IPS-15b (cell line): Measurements from ENCODE around the gene ERC2.

Experiments used
- H3K27me3 ChIP-seq: one replicate; pipeline ENCODE4 v1.6.1; 2013; ENCODE audit warnings: low read length; ENCODE audit not compliant: control insufficient read depth, insufficient read depth
- H3K36me3 ChIP-seq: one replicate; pipeline ENCODE4 v1.6.1; 2013; ENCODE audit warnings: low read length; ENCODE audit not compliant: control insufficient read depth, insufficient read depth
- H3K4me1 ChIP-seq: one replicate; pipeline ENCODE4 v1.6.1; 2013; ENCODE audit warnings: mild to moderate bottlenecking, low read length; ENCODE audit not compliant: control insufficient read depth, insufficient read depth
- H3K4me3 ChIP-seq: one replicate; pipeline ENCODE4 v1.5.1; 2013; ENCODE audit warnings: low read depth, low read length
- H3K9ac ChIP-seq: one replicate; pipeline ENCODE4 v1.6.1; 2013; ENCODE audit warnings: low read depth, mild to moderate bottlenecking, low read length
- H3K9me3 ChIP-seq: one replicate; pipeline ENCODE4 v1.6.1; 2013; ENCODE audit warnings: mild to moderate bottlenecking, low read length; ENCODE audit not compliant: control insufficient read depth, insufficient read depth

Gene ERC2

GRCh38 chr3:55807210-55807609, 661.1 kb downstream of the ERC2 start:
- H3K9ac ChIP-seq: no peak overlapping the region
- no peaks in the 10 kb centered on the region for H3K4me1 ChIP-seq
- no peaks in the 10 kb centered on the region for H3K27me3 ChIP-seq
- no peaks in the 10 kb centered on the region for H3K36me3 ChIP-seq
- no peak overlapping the region for H3K4me3 ChIP-seq
- no peaks in the 10 kb centered on the region for H3K9me3 ChIP-seq

DNA sequence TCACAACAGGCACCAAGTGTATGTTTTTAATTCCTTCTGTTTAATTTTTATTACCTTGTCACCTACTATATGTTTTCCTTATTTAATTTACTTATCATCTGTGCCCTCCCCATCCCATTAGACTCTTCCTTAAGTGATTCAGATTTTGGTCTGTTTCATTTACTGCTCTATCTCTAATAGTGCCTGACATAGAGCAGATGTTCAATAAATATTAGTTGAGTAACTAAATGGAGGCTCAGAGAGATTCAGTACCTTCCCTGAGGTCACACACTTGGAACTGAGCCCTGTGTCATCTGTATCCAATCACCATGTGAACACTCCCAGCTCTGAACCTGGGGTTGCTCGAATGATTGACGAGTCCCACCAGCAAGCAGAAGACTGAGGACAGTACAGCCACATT, 663.1 kb downstream of the ERC2 start:
- no peaks in the 10 kb centered on the region for H3K9me3 ChIP-seq
- no peak overlapping the region for H3K4me3 ChIP-seq
- no peak overlapping the region for H3K9ac ChIP-seq
- no peaks in the 10 kb centered on the region for H3K27me3 ChIP-seq
- no peaks in the 10 kb centered on the region for H3K36me3 ChIP-seq
- H3K4me1 ChIP-seq: no peaks in the 10 kb centered on the region

DNA sequence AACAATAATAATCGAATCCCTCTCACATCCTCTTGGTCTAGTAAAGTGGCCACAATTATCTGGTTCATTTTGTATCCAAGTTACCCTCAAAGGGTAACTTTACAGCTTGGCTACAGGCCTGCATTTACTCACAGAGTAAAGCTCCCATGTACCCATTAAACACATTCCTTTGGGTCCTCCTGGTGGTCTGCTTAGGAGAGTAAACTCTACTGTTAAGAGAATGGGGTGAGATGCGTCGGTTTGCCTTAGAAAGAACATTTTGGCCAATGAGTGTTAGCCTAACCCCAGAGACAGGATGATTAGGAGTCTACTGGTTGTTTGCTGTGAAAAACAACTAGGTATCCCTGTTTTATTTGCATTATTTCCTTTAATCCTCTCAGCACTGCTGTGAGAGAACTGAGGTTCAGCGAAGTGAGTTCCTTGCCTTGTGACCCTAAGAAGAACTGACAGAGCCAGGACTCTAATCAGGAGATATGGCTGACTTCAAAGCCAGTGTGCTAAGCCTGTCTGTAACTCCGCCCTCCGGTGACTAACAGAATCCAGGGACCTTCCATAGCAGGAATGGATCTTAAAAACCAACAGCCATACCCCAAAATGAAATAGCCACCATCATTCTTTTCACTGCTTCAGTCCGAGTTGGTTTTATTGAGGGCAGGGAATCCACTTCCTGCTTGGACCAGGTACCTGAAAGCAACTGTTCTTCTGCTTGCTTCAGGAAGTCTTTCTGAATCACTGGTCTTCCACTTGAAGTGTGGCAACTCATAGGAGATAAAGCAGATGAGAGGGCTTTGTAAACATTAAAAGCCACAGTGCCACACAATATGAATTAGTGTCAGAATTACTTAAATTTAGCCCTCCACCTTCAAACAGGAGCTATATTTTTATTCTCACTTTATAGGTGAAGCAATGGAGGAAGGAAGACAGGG, 663.8 kb downstream of the ERC2 start:
- H3K36me3 ChIP-seq: no peaks in the 10 kb centered on the region
- no peaks in the 10 kb centered on the region for H3K4me1 ChIP-seq
- no peak overlapping the region for H3K9ac ChIP-seq
- H3K9me3 ChIP-seq: no peaks in the 10 kb centered on the region
- no peak overlapping the region for H3K4me3 ChIP-seq
- H3K27me3 ChIP-seq: no peaks in the 10 kb centered on the region

DNA sequence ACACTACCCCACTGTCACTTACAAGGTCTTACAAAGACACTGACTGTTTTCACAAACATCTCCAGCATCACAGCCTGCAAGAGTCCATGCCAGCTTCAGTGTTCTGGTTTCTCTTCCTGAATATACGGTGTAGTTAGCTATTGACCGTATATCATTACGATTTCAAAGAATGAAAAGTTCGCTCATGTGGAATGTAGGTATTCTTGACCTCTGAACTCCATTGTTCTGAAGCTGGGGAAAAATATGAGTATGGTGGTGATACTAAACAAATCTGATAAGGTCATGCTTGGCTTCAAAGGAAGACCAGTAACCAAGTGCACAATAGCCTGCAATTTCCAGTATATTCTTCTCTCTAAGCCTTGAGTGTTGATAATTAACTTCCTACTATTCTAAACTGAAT, 665.5 kb downstream of the ERC2 start:
- Histone ChIP-seq H3K4me1 (no peaks in the 10 kb centered on the region), H3K4me3 (no peak overlapping the region), H3K36me3 (no peaks in the 10 kb centered on the region), H3K9me3 (no peaks in the 10 kb centered on the region), H3K9ac (no peak overlapping the region), H3K27me3 (no peaks in the 10 kb centered on the region)

DNA sequence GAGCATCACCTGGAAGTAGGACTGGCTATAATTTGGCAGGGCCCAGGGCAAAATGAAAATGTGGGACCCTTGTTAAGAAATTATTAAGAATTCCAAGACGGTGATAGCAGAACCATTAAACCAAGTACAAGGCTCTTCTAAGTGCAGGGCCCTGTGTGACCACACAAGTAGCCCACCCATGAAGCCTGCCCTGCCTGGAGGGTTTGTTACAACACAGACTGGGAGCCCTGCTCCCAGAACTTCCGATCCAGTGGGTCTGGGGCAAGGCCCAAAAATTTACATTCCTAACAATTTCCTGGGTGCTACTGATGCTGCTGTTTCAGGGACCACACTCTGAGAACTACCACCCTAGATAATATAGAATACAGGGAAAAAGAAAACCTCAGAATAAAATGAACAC, 666.6 kb downstream of the ERC2 start:
- no peaks in the 10 kb centered on the region for H3K36me3 ChIP-seq
- no peak overlapping the region for H3K9ac ChIP-seq

DNA sequence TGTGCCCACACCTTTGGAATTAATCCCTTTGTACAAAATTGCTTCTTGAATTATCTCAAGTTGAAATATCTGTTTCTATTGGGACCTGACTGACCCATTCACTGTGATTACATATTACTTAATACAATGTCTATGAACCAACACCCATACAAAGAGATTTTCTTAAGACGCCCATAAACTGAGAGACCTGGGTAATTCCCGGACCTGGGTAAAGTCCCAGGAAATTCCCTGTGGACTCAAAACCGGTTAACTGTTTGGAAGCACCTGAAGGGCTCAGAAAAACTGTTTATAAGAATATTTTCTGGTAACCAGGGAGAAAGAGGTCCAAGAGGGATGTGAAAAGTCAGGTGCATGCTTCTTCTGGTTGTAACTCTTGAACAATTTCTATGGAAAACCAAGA, 667.2 kb downstream of the ERC2 start:
- Histone ChIP-seq H3K9ac (no peak overlapping the region), H3K4me1 (no peaks in the 10 kb centered on the region), H3K27me3 (no peaks in the 10 kb centered on the region), H3K36me3 (no peaks in the 10 kb centered on the region), H3K4me3 (no peak overlapping the region), H3K9me3 (no peaks in the 10 kb centered on the region)

More for the DNA sequence above, 666.6 kb downstream of the ERC2 start:
- no peak overlapping the region for H3K4me3 ChIP-seq
- no peaks in the 10 kb centered on the region for H3K27me3 ChIP-seq
- H3K9me3 ChIP-seq: no peaks in the 10 kb centered on the region
- H3K4me1 ChIP-seq: no peaks in the 10 kb centered on the region

- Histone ChIP-seq H3K9ac (no peak overlapping the region), H3K4me3 (no peak overlapping the region), H3K27me3 (no peaks in the 10 kb centered on the region), H3K36me3 (no peaks in the 10 kb centered on the region), H3K9me3 (no peaks in the 10 kb centered on the region), H3K4me1 (no peaks in the 10 kb centered on the region)
Measured at GRCh38 chr3:55797775-55798174, 670.5 kb downstream of the ERC2 start.

DNA sequence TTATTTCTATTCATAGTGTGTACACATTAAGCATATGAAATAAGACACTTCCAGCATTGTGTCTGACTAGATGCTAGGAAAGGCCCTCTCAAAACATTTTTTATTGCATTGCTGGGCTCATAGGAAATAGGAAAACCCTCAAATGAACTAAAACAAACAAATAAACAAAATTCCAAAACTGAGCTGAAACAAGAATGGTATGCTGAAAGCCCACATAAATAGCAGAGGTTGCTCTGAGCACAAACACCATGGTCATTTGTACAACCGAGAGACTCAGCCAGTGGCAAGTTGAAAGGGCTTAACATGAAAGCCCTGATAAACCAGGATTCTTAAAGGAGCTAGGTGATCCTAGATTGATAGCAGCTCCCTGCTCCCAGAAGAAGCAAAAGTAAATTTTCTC, 671.2 kb downstream of the ERC2 start:
- Histone ChIP-seq H3K36me3 (no peaks in the 10 kb centered on the region), H3K4me3 (no peak overlapping the region), H3K9ac (no peak overlapping the region), H3K9me3 (no peaks in the 10 kb centered on the region), H3K4me1 (no peaks in the 10 kb centered on the region), H3K27me3 (no peaks in the 10 kb centered on the region)

DNA sequence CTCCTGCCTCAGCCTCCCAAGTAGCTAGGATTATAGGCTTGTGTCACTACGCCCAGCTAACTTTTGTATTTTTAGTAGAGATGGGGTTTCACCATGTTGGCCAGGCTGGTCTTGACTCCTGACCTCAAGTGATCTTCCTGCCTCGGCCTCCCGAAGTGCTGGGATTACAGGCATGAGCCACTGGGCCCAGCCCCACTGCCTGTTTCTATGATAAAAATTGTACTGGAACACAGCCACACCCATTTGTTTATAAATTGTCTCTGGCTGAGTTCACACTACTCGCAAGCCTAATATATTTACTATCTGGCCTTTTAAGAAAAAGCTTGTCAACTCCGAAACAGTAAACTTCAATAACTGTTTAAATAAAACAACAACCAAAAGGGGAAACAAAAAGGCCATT, 671.7 kb downstream of the ERC2 start:
- Histone ChIP-seq H3K4me3 (no peak overlapping the region), H3K27me3 (no peaks in the 10 kb centered on the region), H3K9ac (no peak overlapping the region), H3K36me3 (no peaks in the 10 kb centered on the region), H3K9me3 (no peaks in the 10 kb centered on the region), H3K4me1 (no peaks in the 10 kb centered on the region)

DNA sequence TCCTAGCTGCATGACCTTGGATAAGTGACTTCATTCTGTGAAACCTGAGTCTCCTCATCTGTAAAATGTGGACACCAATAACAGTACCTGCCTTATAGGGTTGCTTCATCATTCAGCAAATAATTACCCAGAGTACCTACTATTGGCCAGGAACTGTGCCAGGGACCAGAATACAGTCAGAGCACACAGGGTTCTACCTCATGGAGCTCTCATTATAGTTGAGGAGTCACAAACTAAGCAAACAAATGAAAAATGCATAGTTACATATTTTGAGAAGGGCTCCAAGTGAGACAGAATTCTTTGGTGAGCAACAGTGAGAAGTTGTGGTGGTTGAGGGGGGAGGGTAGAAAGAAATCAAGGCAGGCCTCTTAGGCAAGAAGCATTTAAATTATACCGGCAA, 672.5 kb downstream of the ERC2 start:
- no peaks in the 10 kb centered on the region for H3K4me1 ChIP-seq
- no peaks in the 10 kb centered on the region for H3K9me3 ChIP-seq
- no peak overlapping the region for H3K4me3 ChIP-seq
- H3K9ac ChIP-seq: no peak overlapping the region
- no peaks in the 10 kb centered on the region for H3K36me3 ChIP-seq
- H3K27me3 ChIP-seq: no peaks in the 10 kb centered on the region

DNA sequence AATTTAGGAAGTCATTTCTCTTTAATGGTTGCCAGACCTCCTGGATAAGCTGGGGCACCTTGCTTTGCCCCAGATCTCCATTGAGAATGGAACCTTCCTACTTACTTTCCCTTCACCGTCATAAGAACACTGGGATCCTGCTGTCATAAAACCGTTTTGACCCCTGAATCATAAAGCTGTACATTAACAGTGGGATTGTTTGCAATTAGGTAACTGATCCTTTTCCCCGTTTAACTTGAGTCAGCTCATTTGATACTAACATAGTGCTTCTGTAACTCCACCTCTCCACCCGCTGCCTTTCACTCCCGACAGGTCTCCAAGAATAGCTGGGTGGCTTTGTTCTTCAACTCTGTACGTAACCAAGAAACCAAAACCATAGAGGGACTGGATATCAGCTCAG, 673.0 kb downstream of the ERC2 start:
- Histone ChIP-seq H3K9ac (no peak overlapping the region), H3K36me3 (no peaks in the 10 kb centered on the region)

GRCh38 chr3:55792742-55793141, 675.5 kb downstream of the ERC2 start:
- no peak overlapping the region for H3K9ac ChIP-seq
- no peaks in the 10 kb centered on the region for H3K27me3 ChIP-seq
- H3K36me3 ChIP-seq: no peaks in the 10 kb centered on the region
- H3K4me1 ChIP-seq: no peaks in the 10 kb centered on the region
- H3K4me3 ChIP-seq: no peak overlapping the region
- no peaks in the 10 kb centered on the region for H3K9me3 ChIP-seq

More for the DNA sequence above, 673.0 kb downstream of the ERC2 start:
- H3K9me3 ChIP-seq: no peaks in the 10 kb centered on the region
- H3K4me1 ChIP-seq: no peaks in the 10 kb centered on the region
- no peak overlapping the region for H3K4me3 ChIP-seq
- no peaks in the 10 kb centered on the region for H3K27me3 ChIP-seq
